BLaER1 (cell line): ENCODE results near the gene WSB2.
"Not testable (repeated sequence)": the region's sequence is repeated elsewhere in the genome, so short reads cannot be mapped to it uniquely, and the experiment has no call there.

Experiments
- H3K27ac ChIP-seq: shearing (Covaris generic); formaldehyde crosslinking; 2 replicates; pipeline ENCODE4 v1.8.1; 2022
- H3K27me3 ChIP-seq: shearing (Covaris generic); formaldehyde crosslinking; 2 replicates; pipeline ENCODE4 v1.8.1; 2022
- H3K36me3 ChIP-seq: shearing (Covaris generic); formaldehyde crosslinking; 2 replicates; pipeline ENCODE4 v1.8.1; 2022
- H3K4me1 ChIP-seq: shearing (Covaris generic); formaldehyde crosslinking; 2 replicates; pipeline ENCODE4 v1.8.1; 2022
- H3K4me2 ChIP-seq: shearing (Covaris generic); formaldehyde crosslinking; 2 replicates; pipeline ENCODE4 v1.8.1; 2022
- H3K4me3 ChIP-seq: shearing (Covaris generic); formaldehyde crosslinking; 2 replicates; pipeline ENCODE4 v1.8.1; 2022
- H3K9ac ChIP-seq: shearing (Covaris generic); formaldehyde crosslinking; 2 replicates; pipeline ENCODE4 v1.8.1; 2022
- H3K9me3 ChIP-seq: shearing (Covaris generic); formaldehyde crosslinking; 2 replicates; pipeline ENCODE4 v1.8.1; 2022
- H4K20me1 ChIP-seq: shearing (Covaris generic); formaldehyde crosslinking; 2 replicates; pipeline ENCODE4 v1.8.1; 2022
- Cebpa-rat ChIP-seq: shearing (Covaris generic); IDR thresholded peaks from 2 replicates; pipeline ENCODE4 v1.8.1; 2022

Gene WSB2

GRCh38 chr12:118098911-118099671 lies 38.1 kb upstream of the WSB2 start:
- H3K4me1 ChIP-seq = peaks cover 18% of the 10 kb centered on the region
- H3K9me3 ChIP-seq = no peaks in the 10 kb centered on the region
- no peak overlapping the region for H3K4me2 ChIP-seq
- no peak for TF ChIP-seq Cebpa-rat
- H3K4me3 ChIP-seq = no peak overlapping the region
- H3K27ac ChIP-seq = no peak overlapping the region
- H3K36me3 ChIP-seq = peaks cover 25% of the 10 kb centered on the region
- no peak overlapping the region for H3K9ac ChIP-seq
- no peaks in the 10 kb centered on the region for H4K20me1 ChIP-seq
- no peaks in the 10 kb centered on the region for H3K27me3 ChIP-seq

- TF ChIP-seq Cebpa-rat = no peak
- Histone ChIP-seq H3K4me1 (peaks cover 18% of the 10 kb centered on the region), H3K36me3 (peaks cover 32% of the 10 kb centered on the region), H3K27ac (no peak overlapping the region), H3K4me3 (no peak overlapping the region), H4K20me1 (no peaks in the 10 kb centered on the region), H3K4me2 (no peak overlapping the region), H3K9me3 (no peaks in the 10 kb centered on the region), H3K9ac (no peak overlapping the region), H3K27me3 (no peaks in the 10 kb centered on the region)
Measured at GRCh38 chr12:118098401-118098800, 37.4 kb upstream of the WSB2 start.

GRCh38 chr12:118094039-118094438 lies 33.1 kb upstream of the WSB2 start:
- no peak overlapping the region for H3K27ac ChIP-seq
- H3K27me3 ChIP-seq = no peaks in the 10 kb centered on the region
- H3K4me3 ChIP-seq = no peak overlapping the region
- TF ChIP-seq Cebpa-rat = no peak
- no peak overlapping the region for H3K9ac ChIP-seq
- no peak overlapping the region for H3K4me2 ChIP-seq
- H3K9me3 ChIP-seq = no peaks in the 10 kb centered on the region
- H3K4me1 ChIP-seq = no peaks in the 10 kb centered on the region
- no peaks in the 10 kb centered on the region for H4K20me1 ChIP-seq
- H3K36me3 ChIP-seq = peaks cover 71% of the 10 kb centered on the region

- Histone ChIP-seq H3K4me2 (no peak overlapping the region), H3K27me3 (no peaks in the 10 kb centered on the region), H3K9me3 (no peaks in the 10 kb centered on the region), H4K20me1 (no peaks in the 10 kb centered on the region), H3K4me1 (no peaks in the 10 kb centered on the region), H3K4me3 (no peak overlapping the region), H3K36me3 (peaks cover 81% of the 10 kb centered on the region), H3K27ac (no peak overlapping the region), H3K9ac (no peak overlapping the region)
- TF ChIP-seq Cebpa-rat = no peak
Measured at GRCh38 chr12:118089782-118090181, 28.8 kb upstream of the WSB2 start.

GRCh38 chr12:118082161-118082560 lies 21.2 kb upstream of the WSB2 start:
- no peak overlapping the region for H3K9ac ChIP-seq
- no peaks in the 10 kb centered on the region for H4K20me1 ChIP-seq
- no peak for TF ChIP-seq Cebpa-rat
- no peak overlapping the region for H3K4me2 ChIP-seq
- no peaks in the 10 kb centered on the region for H3K9me3 ChIP-seq
- peaks cover 94% of the 10 kb centered on the region for H3K36me3 ChIP-seq
- no peaks in the 10 kb centered on the region for H3K27me3 ChIP-seq
- H3K4me1 ChIP-seq = no peaks in the 10 kb centered on the region
- no peak overlapping the region for H3K4me3 ChIP-seq
- no peak overlapping the region for H3K27ac ChIP-seq

- H3K4me3 ChIP-seq, H3K9me3 ChIP-seq, H3K4me2 ChIP-seq, H3K4me1 ChIP-seq, H3K27ac ChIP-seq, H3K27me3 ChIP-seq, H4K20me1 ChIP-seq, H3K9ac ChIP-seq: not testable (repeated sequence)
- peaks cover 96% of the 10 kb centered on the region for H3K36me3 ChIP-seq
Measured at GRCh38 chr12:118081521-118081920, 20.5 kb upstream of the WSB2 start.

GRCh38 chr12:118073768-118074167 lies 12.8 kb upstream of the WSB2 start:
- TF ChIP-seq Cebpa-rat = no peak
- Histone ChIP-seq H3K9me3 (no peaks in the 10 kb centered on the region), H4K20me1 (no peaks in the 10 kb centered on the region), H3K27ac (no peak overlapping the region), H3K4me2 (no peak overlapping the region), H3K36me3 (peaks cover 83% of the 10 kb centered on the region), H3K9ac (no peak overlapping the region), H3K4me1 (no peaks in the 10 kb centered on the region), H3K4me3 (no peak overlapping the region), H3K27me3 (no peaks in the 10 kb centered on the region)

GRCh38 chr12:118070650-118071049 lies 9.7 kb upstream of the WSB2 start:
- Histone ChIP-seq H3K4me2 (no peak overlapping the region), H3K36me3 (peaks cover 72% of the 10 kb centered on the region), H3K9ac (no peak overlapping the region), H3K9me3 (no peaks in the 10 kb centered on the region), H3K27me3 (no peaks in the 10 kb centered on the region), H4K20me1 (no peaks in the 10 kb centered on the region), H3K4me1 (peaks cover 2% of the 10 kb centered on the region), H3K27ac (no peak overlapping the region), H3K4me3 (no peak overlapping the region)
- no peak for TF ChIP-seq Cebpa-rat

- Histone ChIP-seq H3K4me3 (no peak overlapping the region), H3K9me3 (no peaks in the 10 kb centered on the region), H3K4me2 (no peak overlapping the region), H3K27me3 (no peaks in the 10 kb centered on the region), H3K27ac (no peak overlapping the region), H4K20me1 (no peaks in the 10 kb centered on the region), H3K9ac (no peak overlapping the region), H3K4me1 (peaks cover 24% of the 10 kb centered on the region), H3K36me3 (peaks cover 61% of the 10 kb centered on the region)
- no peak for TF ChIP-seq Cebpa-rat
Measured at GRCh38 chr12:118068445-118068844, 7.5 kb upstream of the WSB2 start.

- H3K4me2 ChIP-seq = peak overlapping the region; percentile 33
- H3K36me3 ChIP-seq = peaks cover 35% of the 10 kb centered on the region
- H3K9ac ChIP-seq = no peak overlapping the region
- H3K27ac ChIP-seq = no peak overlapping the region
- H3K9me3 ChIP-seq = no peaks in the 10 kb centered on the region
- peaks cover 40% of the 10 kb centered on the region for H3K4me1 ChIP-seq
- H3K4me3 ChIP-seq = no peak overlapping the region
- TF ChIP-seq Cebpa-rat = no peak
- H3K27me3 ChIP-seq = peaks cover 15% of the 10 kb centered on the region
- no peaks in the 10 kb centered on the region for H4K20me1 ChIP-seq
Measured at GRCh38 chr12:118065380-118065779, 4.4 kb upstream of the WSB2 start.

- no peak for TF ChIP-seq Cebpa-rat
- Histone ChIP-seq H3K9me3 (no peaks in the 10 kb centered on the region), H3K27me3 (peaks cover 15% of the 10 kb centered on the region), H3K36me3 (peaks cover 28% of the 10 kb centered on the region), H3K4me1 (peaks cover 48% of the 10 kb centered on the region), H3K4me2 (peak overlapping the region; percentile 33), H3K27ac (no peak overlapping the region), H3K4me3 (no peak overlapping the region), H3K9ac (no peak overlapping the region), H4K20me1 (no peaks in the 10 kb centered on the region)
Measured at GRCh38 chr12:118064608-118065007, 3.6 kb upstream of the WSB2 start.
